H9 (cell line): ENCODE measurements around the gene NCOA6. TPM values are rescaled to one million over a fixed set of nuclear protein-coding genes. Genes with fewer than 3 reads are reported as not detected.

Source experiments
- DNase-seq: peaks from one replicate; pipeline ENCODE4 v3.0.0-alpha.2; 2017
- H2AFZ ChIP-seq: one replicate; pipeline ENCODE4 v1.6.1; 2013; ENCODE audit warnings: mild to moderate bottlenecking, low read length, control low read depth, moderate library complexity
- H2AK5ac ChIP-seq: 2 replicates; pipeline ENCODE4 v1.6.1; 2013; ENCODE audit warnings: low read length, control low read depth, mixed read lengths; ENCODE audit not compliant: insufficient read length
- H2BK120ac ChIP-seq: one replicate; pipeline ENCODE4 v1.6.1; 2013; ENCODE audit warnings: low read depth, mild to moderate bottlenecking, low read length, control low read depth, inconsistent platforms; ENCODE audit not compliant: poor library complexity, severe bottlenecking
- H2BK12ac ChIP-seq: 2 replicates; pipeline ENCODE4 v1.6.1; 2013; ENCODE audit warnings: low read length, control low read depth, mixed read lengths, low read depth; ENCODE audit not compliant: insufficient read length
- H2BK15ac ChIP-seq: 2 replicates; pipeline ENCODE4 v1.6.1; 2013; ENCODE audit warnings: low read depth, low read length, control low read depth
- H2BK20ac ChIP-seq: one replicate; pipeline ENCODE4 v1.6.1; 2013; ENCODE audit warnings: low read depth, mild to moderate bottlenecking, low read length, control low read depth, inconsistent platforms; ENCODE audit not compliant: poor library complexity, severe bottlenecking
- H2BK5ac ChIP-seq: 2 replicates; pipeline ENCODE4 v1.6.1; 2013; ENCODE audit warnings: low read length, control low read depth, mixed read lengths; ENCODE audit not compliant: insufficient read length
- H3K14ac ChIP-seq: 2 replicates; pipeline ENCODE4 v1.6.1; 2013; ENCODE audit warnings: low read length, control low read depth; ENCODE audit not compliant: insufficient read depth
- H3K18ac ChIP-seq: 2 replicates; pipeline ENCODE4 v1.6.1; 2013; ENCODE audit warnings: low read depth, mild to moderate bottlenecking, mixed read lengths, low read length, control low read depth; ENCODE audit not compliant: insufficient read length
- H3K23ac ChIP-seq: 2 replicates; pipeline ENCODE4 v1.6.1; 2013; ENCODE audit warnings: low read length, control low read depth, mixed read lengths, low read depth; ENCODE audit not compliant: insufficient read length
- H3K23me2 ChIP-seq: 2 replicates; pipeline ENCODE4 v1.6.1; 2013; ENCODE audit warnings: low read depth, mild to moderate bottlenecking, mixed read lengths, low read length, control low read depth; ENCODE audit not compliant: insufficient read length, poor library complexity, severe bottlenecking
- H3K27ac ChIP-seq: 2 replicates; pipeline ENCODE4 v1.5.1; 2013; ENCODE audit warnings: low read length, control low read depth, mixed read lengths, low read depth; ENCODE audit not compliant: insufficient read length
- H3K27me3 ChIP-seq: 2 replicates; pipeline ENCODE4 v1.6.1; 2013; ENCODE audit warnings: low read length, control low read depth, inconsistent platforms; ENCODE audit not compliant: insufficient read depth
- H3K4ac ChIP-seq: 2 replicates; pipeline ENCODE4 v1.6.1; 2013; ENCODE audit warnings: low read depth, mild to moderate bottlenecking, control low read depth, inconsistent platforms, low read length, moderate library complexity
- H3K4me1 ChIP-seq: 2 replicates; pipeline ENCODE4 v1.6.1; 2013; ENCODE audit warnings: low read length, control low read depth, inconsistent platforms; ENCODE audit not compliant: insufficient read depth
- H3K4me2 ChIP-seq: 2 replicates; pipeline ENCODE4 v1.6.1; 2013; ENCODE audit warnings: low read length, control low read depth, mixed read lengths; ENCODE audit not compliant: insufficient read length, insufficient read depth
- H3K56ac ChIP-seq: 2 replicates; pipeline ENCODE4 v1.6.1; 2013; ENCODE audit warnings: low read depth, mild to moderate bottlenecking, mixed read lengths, low read length, control low read depth; ENCODE audit not compliant: insufficient read length
- H3K79me1 ChIP-seq: 2 replicates; pipeline ENCODE4 v1.6.1; 2013; ENCODE audit warnings: low read depth, mild to moderate bottlenecking, moderate library complexity, low read length, control low read depth, inconsistent platforms; ENCODE audit not compliant: insufficient read depth, poor library complexity, severe bottlenecking
- H3K79me2 ChIP-seq: 2 replicates; pipeline ENCODE4 v1.6.1; 2013; ENCODE audit warnings: low read length, control low read depth, inconsistent platforms; ENCODE audit not compliant: insufficient read depth
- H3K9ac ChIP-seq: 2 replicates; pipeline ENCODE4 v1.6.1; 2013; ENCODE audit warnings: low read length, control low read depth, mixed read lengths; ENCODE audit not compliant: insufficient read length; ENCODE audit errors: extremely low read depth
- H3K9me3 ChIP-seq: one replicate; pipeline ENCODE4 v1.6.1; 2013; ENCODE audit warnings: low read depth, low read length, inconsistent platforms; ENCODE audit not compliant: control insufficient read depth
- H3T11ph ChIP-seq: one replicate; pipeline ENCODE4 v1.6.1; 2013; ENCODE audit warnings: mild to moderate bottlenecking, low read length, control low read depth, inconsistent platforms
- H4K20me1 ChIP-seq: one replicate; pipeline ENCODE4 v1.6.1; 2013; ENCODE audit not compliant: control insufficient read depth, insufficient read length, insufficient read depth
- H4K5ac ChIP-seq: 2 replicates; pipeline ENCODE4 v1.6.1; 2013; ENCODE audit warnings: low read depth, mild to moderate bottlenecking, mixed read lengths, low read length, control low read depth; ENCODE audit not compliant: insufficient read length
- H4K8ac ChIP-seq: replicated peaks from 2 replicates; pipeline ENCODE4 v1.6.1; 2013; ENCODE audit warnings: low read length, control low read depth, mixed read lengths, low read depth; ENCODE audit not compliant: insufficient read length
- H4K91ac ChIP-seq: 2 replicates; pipeline ENCODE4 v1.6.1; 2013; ENCODE audit warnings: low read depth, mild to moderate bottlenecking, moderate library complexity, mixed read lengths, low read length, control low read depth; ENCODE audit not compliant: insufficient read length
- H3K27ac Mint-ChIP-seq, 3 experiments: 2 replicates in 2 of 3; 3 replicates in 1 of 3; pipeline ENCODE4 v1.8.0; 2020 to 2021; ENCODE audit warnings: mixed read lengths in 3 of 3, mild to moderate bottlenecking in 1 of 3, moderate library complexity in 1 of 3
- H3K27me3 Mint-ChIP-seq: 2 replicates; pipeline ENCODE4 v1.8.0; 2021; ENCODE audit warnings: low read depth, mild to moderate bottlenecking, moderate library complexity, mixed read lengths
- H3K36me3 Mint-ChIP-seq, 3 experiments: 2 replicates in 2 of 3; 3 replicates in 1 of 3; pipeline ENCODE4 v1.8.0; 2020 to 2021; ENCODE audit warnings: low read depth in 3 of 3, mixed read lengths in 3 of 3; ENCODE audit not compliant: insufficient read depth in 1 of 3
- H3K4me1 Mint-ChIP-seq, 2 experiments: 2 replicates each; pipeline ENCODE4 v1.8.0; 2020; ENCODE audit warnings: mixed read lengths in 2 of 2
- H3K4me3 Mint-ChIP-seq, 2 experiments: 2 replicates in 1 of 2; 3 replicates in 1 of 2; pipeline ENCODE4 v1.8.0; 2020 to 2021; ENCODE audit warnings: mild to moderate bottlenecking in 2 of 2, mixed read lengths in 2 of 2, moderate library complexity in 1 of 2
- H3K9me3 Mint-ChIP-seq, 2 experiments: 2 replicates in 1 of 2; 3 replicates in 1 of 2; pipeline ENCODE4 v1.8.0; 2020; ENCODE audit warnings: mild to moderate bottlenecking in 2 of 2, mixed read lengths in 2 of 2, moderate library complexity in 1 of 2
- CTCF ChIP-seq: fragments of 200-600 bp; sonication (generic); conservative IDR thresholded peaks from 3 replicates; pipeline ENCODE4 v1.8.0; 2021; ENCODE audit warnings: antibody characterized with exemption, mild to moderate bottlenecking
- WGBS: extraction: QIAGEN DNeasy Blood & Tissue Kit; methylation state at CpG from one replicate; pipeline ENCODE4 v1.1.7; 2013; ENCODE audit warnings: missing lambda C conversion rate, low lambda C conversion rate, mixed read lengths; ENCODE audit not compliant: insufficient read length; ENCODE audit errors: extremely low coverage; 5-methylcytosine and 5-hydroxymethylcytosine counted together
- total RNA-seq: library from RNA; stranded (reverse); gene quantifications from 2 replicates; pipeline ENCODE4 v1.2.1, GENCODE V29; 2021

The NCOA6 gene
- total RNA-seq, 1 experiment from 2014 or later = 23.9 TPM

GRCh38 chr20:34705008-34705396, 120.4 kb downstream of the NCOA6 start:
- no peaks in the 10 kb centered on the region for H3K9me3 Mint-ChIP-seq
- H3K27ac ChIP-seq = no peak overlapping the region
- H3K79me1 ChIP-seq = no peaks in the 10 kb centered on the region
- H2BK5ac ChIP-seq = no peak overlapping the region
- H3K18ac ChIP-seq = no peak overlapping the region
- peak overlapping the region; percentile 35 for H3K4me2 ChIP-seq
- peaks cover 58% of the 10 kb centered on the region for H3K27me3 Mint-ChIP-seq
- H2AK5ac ChIP-seq = no peak overlapping the region
- no peak overlapping the region for H2BK12ac ChIP-seq
- peak overlapping the region in 2 of 3 experiments; percentile 93 to 96; a peak in 4 of 7 replicates for H3K27ac Mint-ChIP-seq
- no peak overlapping the region for H4K91ac ChIP-seq
- no peak overlapping the region for H2AFZ ChIP-seq
- H3K23me2 ChIP-seq = peaks cover 22% of the 10 kb centered on the region
- no peaks in the 10 kb centered on the region for H3K79me2 ChIP-seq
- peak overlapping the region; percentile 86 to 91 for H3K4me3 Mint-ChIP-seq
- no peaks in the 10 kb centered on the region for H3K36me3 Mint-ChIP-seq
- H3K27me3 ChIP-seq = peaks cover 6% of the 10 kb centered on the region; the same call in 1 of the 2 replicates
- no peak overlapping the region for H3T11ph ChIP-seq
- TF ChIP-seq CTCF = no peak
- DNase-seq = no peak
- H3K4ac ChIP-seq = no peak overlapping the region
- H3K14ac ChIP-seq = no peak overlapping the region
- no CpG with 5 or more reads among the region's 5 CpGs for whole genome bisulfite sequencing
- no peak overlapping the region for H3K9ac ChIP-seq
- no peak overlapping the region for H4K5ac ChIP-seq
- no peak overlapping the region for H2BK15ac ChIP-seq
- H3K23ac ChIP-seq = no peak overlapping the region
- no peak overlapping the region for H2BK120ac ChIP-seq
- H4K20me1 ChIP-seq = no peaks in the 10 kb centered on the region
- H4K8ac ChIP-seq = no peak overlapping the region
- H2BK20ac ChIP-seq = no peak overlapping the region
- no peak overlapping the region for H3K56ac ChIP-seq
- H3K4me1 Mint-ChIP-seq = peaks cover 25 to 30% of the 10 kb centered on the region in 2 experiments
- no peaks in the 10 kb centered on the region for H3K4me1 ChIP-seq
- no peaks in the 10 kb centered on the region for H3K9me3 ChIP-seq
